ENCODE results near the gene CAMK4. TPM values are rescaled to one million over a fixed set of nuclear protein-coding genes. Genes with fewer than 3 reads are reported as not detected.

CAMK4 gene
- total and polyA plus RNA-seq, 2 donors (not counting 3 experiments of a cell fraction or from before 2014, with no cell fraction given): 2.2 to 5.4 TPM

GRCh38 chr5:111512375-111513130 is 288.4 kb downstream of the CAMK4 start, which contains the start of gene STARD4:
TSS of gene STARD4 (minus strand) at chr5:111512535. CDS start at chr5:111507433, 5,102 bp downstream.
- no peaks in the 10 kb centered on the region for H3K9me3 ChIP-seq (replicated peaks; ENCODE audit: control insufficient read depth, insufficient read depth, low read length)
- ChIA-PET CTCF (interaction anchor here (1.9 to 7.2 kb wide), 2 partner anchors 18 to 38 kb away, joined by 7 to 64 read pairs; no protein-coding TSS in a partner anchor), POLR2A (interaction anchor here (1.0 to 1.1 kb wide), 2 partner anchors 19 to 648 kb away, joined by 3 to 4 read pairs; no protein-coding TSS in a partner anchor)
- DNase-seq (ENCODE audit: low read depth, low spot score) (peak; percentile 97), FAIRE-seq (peak; percentile 94)
- H3K36me3 ChIP-seq (ENCODE audit: control insufficient read depth in 2 of 2, extremely low read depth in 1 of 2, insufficient read depth in 2 of 2, low read length in 2 of 2): no peaks in the 10 kb centered on the region
- peaks cover 30% of the 10 kb centered on the region for H3K4me1 ChIP-seq (ENCODE audit: control insufficient read depth, extremely low read depth, insufficient read depth, low read length)
- peak within 1 kb of the TSS; percentile 72 to 97 (median 81) for H3K4me3 ChIP-seq (replicated peaks in 1 of 3; ENCODE audit: insufficient read depth in 1 of 3, low read depth in 1 of 3, low read length in 3 of 3)
- dilution Hi-C loops (cut with MboI; ENCODE audit: extremely low pct_ligation_motif_present, low sequenced_read_pairs) (no loop called here), intact Hi-C loops (cut with micrococcal nuclease) (loop anchor here (1.0 to 10.0 kb wide), 10 partner anchors 18 to 905 kb away; partner anchors contain the start of genes EPB41L4A, NREP and WDR36)
- H3K27me3 ChIP-seq (ENCODE audit: control insufficient read depth in 2 of 2, insufficient read depth in 2 of 2, low read length in 2 of 2): no peaks in the 10 kb centered on the region
- no peaks in the 10 kb centered on the region for H3K9me1 ChIP-seq (replicated peaks; ENCODE audit: control insufficient read depth, extremely low read depth, insufficient read depth, low read length)
- peaks cover 48% of the 10 kb centered on the region for H3K79me2 ChIP-seq (ENCODE audit: control insufficient read depth, insufficient read depth, low read length)
- H2AFZ ChIP-seq (ENCODE audit: low read depth, low read length): peak within 1 kb of the TSS; percentile 56
- TF ChIP-seq POLR2AphosphoS5 (IDR thresholded peaks at IDR 0.05; ENCODE audit: insufficient read depth, low read depth, low read length) (peak; percentile 77), MAX (IDR thresholded peaks at IDR 0.05; ENCODE audit: insufficient read depth, insufficient read length) (no peak), POLR2A (IDR thresholded peaks at IDR 0.05; ENCODE audit: low read depth, low read length) (peak; percentile 61), MYC (IDR thresholded peaks at IDR 0.05; ENCODE audit: low read depth, low read length) (no peak), FOS (IDR thresholded peaks at IDR 0.05; ENCODE audit: borderline replicate concordance, insufficient read depth, low read length) (no peak), GATA2 (IDR thresholded peaks at IDR 0.05; ENCODE audit: insufficient read depth, insufficient read length, low read depth, low read length) (no peak)
- peak within 1 kb of the TSS; percentile 95 for H3K27ac ChIP-seq (ENCODE audit: insufficient read depth, low read depth, low read length)
- H3K9ac ChIP-seq (replicated peaks; ENCODE audit: extremely low read depth, insufficient read depth, low read length): peak within 1 kb of the TSS; percentile 97
- H3K4me2 ChIP-seq (ENCODE audit: insufficient read depth, low read length): peak within 1 kb of the TSS; percentile 100
- no TSS peak for BruUV-seq (replicated peaks)
- peaks cover 3% of the 10 kb centered on the region for H4K20me1 ChIP-seq (replicated peaks; ENCODE audit: control insufficient read depth, extremely low read depth, insufficient read depth, low read length)
